IPS-18a (cell line): ENCODE data around the gene SGMS2.

Experiments
- H3K27ac ChIP-seq: one replicate; pipeline ENCODE4 v1.5.1; 2013; ENCODE audit warnings: low read length
- H3K27me3 ChIP-seq: one replicate; pipeline ENCODE4 v1.6.1; 2013; ENCODE audit warnings: mild to moderate bottlenecking, low read length; ENCODE audit not compliant: control insufficient read depth, insufficient read depth
- H3K36me3 ChIP-seq: one replicate; pipeline ENCODE4 v1.6.1; 2013; ENCODE audit warnings: low read depth, low read length; ENCODE audit not compliant: control insufficient read depth
- H3K4me1 ChIP-seq: one replicate; pipeline ENCODE4 v1.6.1; 2013; ENCODE audit warnings: low read depth, low read length; ENCODE audit not compliant: control insufficient read depth
- H3K4me3 ChIP-seq: one replicate; pipeline ENCODE4 v1.5.1; 2013; ENCODE audit warnings: low read length
- H3K9ac ChIP-seq: one replicate; pipeline ENCODE4 v1.6.1; 2013; ENCODE audit warnings: mild to moderate bottlenecking, low read length, moderate library complexity
- H3K9me3 ChIP-seq: one replicate; pipeline ENCODE4 v1.6.1; 2013; ENCODE audit warnings: low read depth, low read length; ENCODE audit not compliant: control insufficient read depth

SGMS2 gene

DNA sequence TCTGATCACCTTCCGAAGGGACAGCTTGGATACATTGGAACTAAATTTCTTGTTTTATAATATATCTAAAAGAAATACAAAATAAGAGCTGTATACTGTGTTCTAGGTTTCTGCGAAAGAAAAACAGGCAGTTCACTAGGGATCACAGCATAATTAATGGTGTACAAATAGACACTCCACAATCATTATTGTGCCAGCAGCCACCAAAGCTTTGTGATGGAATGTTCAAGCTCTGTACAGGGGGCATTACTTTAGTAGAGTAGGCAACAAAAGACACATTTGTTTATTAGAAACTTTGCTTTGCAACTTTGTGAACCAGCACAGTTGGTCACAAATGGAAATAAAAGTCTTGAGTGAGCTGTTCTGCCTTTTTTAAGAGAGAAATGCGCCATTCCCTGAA is 49.3 kb downstream of the SGMS2 start:
- Histone ChIP-seq H3K27ac (no peak overlapping the region), H3K27me3 (no peaks in the 10 kb centered on the region), H3K4me3 (no peak overlapping the region), H3K9ac (no peak overlapping the region), H3K36me3 (no peaks in the 10 kb centered on the region), H3K4me1 (no peaks in the 10 kb centered on the region), H3K9me3 (no peaks in the 10 kb centered on the region)

DNA sequence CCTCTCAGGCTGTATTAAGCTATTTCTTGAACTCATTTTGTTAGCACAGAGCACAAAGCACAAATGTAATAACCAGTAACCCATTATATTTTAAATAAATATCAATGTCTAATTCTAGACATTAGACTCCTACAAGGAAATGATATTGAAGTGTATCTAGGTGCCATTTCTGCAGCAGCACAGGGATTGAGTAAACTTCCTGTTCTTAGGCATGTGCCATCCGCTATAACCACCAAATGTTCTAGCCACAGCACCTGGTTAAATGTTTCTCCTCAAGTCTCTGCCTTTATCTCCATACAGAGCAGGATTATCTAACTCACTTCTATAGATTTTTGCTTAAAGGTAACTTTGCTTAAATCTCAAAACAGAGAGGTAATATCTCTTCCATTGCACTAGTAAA is 51.4 kb downstream of the SGMS2 start:
- H3K9me3 ChIP-seq: no peaks in the 10 kb centered on the region
- H3K27me3 ChIP-seq: no peaks in the 10 kb centered on the region
- H3K9ac ChIP-seq: no peak overlapping the region
- H3K4me1 ChIP-seq: no peaks in the 10 kb centered on the region
- H3K27ac ChIP-seq: no peak overlapping the region
- no peaks in the 10 kb centered on the region for H3K36me3 ChIP-seq
- H3K4me3 ChIP-seq: no peak overlapping the region

- Histone ChIP-seq H3K4me3 (no peak overlapping the region), H3K27me3 (no peaks in the 10 kb centered on the region), H3K9ac (no peak overlapping the region), H3K4me1 (no peaks in the 10 kb centered on the region), H3K36me3 (no peaks in the 10 kb centered on the region), H3K27ac (no peak overlapping the region), H3K9me3 (no peaks in the 10 kb centered on the region)
These were observed 52.6 kb downstream of the SGMS2 start for GRCh38 chr4:107877361-107877760.

DNA sequence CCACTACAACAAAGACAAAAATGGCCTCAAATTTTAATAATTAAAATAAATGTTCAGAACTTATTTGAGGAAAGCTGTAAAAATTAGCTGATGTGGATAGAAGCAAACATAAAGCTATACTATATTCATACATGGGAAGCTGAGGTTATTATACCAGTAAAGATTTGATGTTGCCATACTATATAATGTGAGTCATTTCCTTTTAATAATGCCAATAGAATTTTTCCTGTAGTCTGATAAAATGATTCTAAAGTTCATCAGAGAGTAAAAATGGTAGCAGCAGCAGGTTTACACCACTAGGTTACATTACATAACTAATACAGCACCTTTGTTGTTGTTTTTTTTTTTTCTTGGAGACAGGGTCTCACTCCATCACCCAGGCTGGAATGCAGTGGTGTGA is 61.1 kb downstream of the SGMS2 start:
- no peaks in the 10 kb centered on the region for H3K36me3 ChIP-seq
- no peak overlapping the region for H3K4me3 ChIP-seq
- H3K27me3 ChIP-seq: no peaks in the 10 kb centered on the region
- no peak overlapping the region for H3K27ac ChIP-seq
- peaks cover 4% of the 10 kb centered on the region for H3K4me1 ChIP-seq
- H3K9me3 ChIP-seq: peaks cover 41% of the 10 kb centered on the region
- H3K9ac ChIP-seq: no peak overlapping the region

DNA sequence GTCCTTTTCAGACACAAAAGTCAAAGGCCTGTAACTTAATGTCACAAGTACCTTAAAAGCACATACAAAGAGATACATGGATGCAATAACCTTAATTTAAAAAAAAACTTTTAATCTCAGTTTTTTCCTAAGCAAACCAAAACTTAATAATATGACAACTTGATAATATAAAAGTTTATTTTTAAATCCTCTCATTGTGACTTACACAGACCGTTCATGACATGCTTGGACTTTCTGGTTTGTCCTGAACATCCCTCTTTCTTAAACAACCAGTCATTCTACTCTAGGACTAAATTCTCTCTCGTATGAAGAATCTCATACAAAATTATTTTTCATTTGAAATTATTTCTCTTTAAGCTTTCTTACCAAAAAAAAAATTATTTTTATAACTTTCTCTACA is 63.5 kb downstream of the SGMS2 start:
- H3K9ac ChIP-seq: no peak overlapping the region
- no peaks in the 10 kb centered on the region for H3K36me3 ChIP-seq
- H3K27me3 ChIP-seq: no peaks in the 10 kb centered on the region
- no peak overlapping the region for H3K4me3 ChIP-seq
- peaks cover 41% of the 10 kb centered on the region for H3K9me3 ChIP-seq
- H3K4me1 ChIP-seq: peaks cover 14% of the 10 kb centered on the region
- no peak overlapping the region for H3K27ac ChIP-seq

- Histone ChIP-seq H3K9me3 (peaks cover 40% of the 10 kb centered on the region), H3K9ac (no peak overlapping the region), H3K4me1 (peaks cover 14% of the 10 kb centered on the region), H3K4me3 (no peak overlapping the region), H3K36me3 (no peaks in the 10 kb centered on the region), H3K27ac (no peak overlapping the region), H3K27me3 (no peaks in the 10 kb centered on the region)
These were observed 66.0 kb downstream of the SGMS2 start for GRCh38 chr4:107890779-107891178.

DNA sequence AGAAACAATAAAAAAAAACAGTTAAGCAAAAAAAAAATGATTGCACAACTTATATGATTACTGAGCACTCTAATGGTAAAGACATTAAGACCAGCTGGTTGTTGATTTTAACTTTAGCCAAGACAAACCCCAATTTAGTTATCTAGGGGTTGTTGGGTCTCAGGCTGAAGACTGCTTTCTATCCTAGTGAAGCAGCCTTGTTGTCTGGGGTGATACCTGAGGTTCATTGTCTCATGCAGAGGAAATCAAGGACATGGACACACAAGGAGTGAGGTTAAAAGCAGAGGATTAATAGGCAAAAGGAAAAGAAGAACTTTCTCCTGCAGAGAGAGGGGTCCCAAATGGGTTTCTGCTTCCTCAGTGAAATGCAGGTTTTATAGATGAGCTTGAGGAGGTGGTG is 66.6 kb downstream of the SGMS2 start:
- Histone ChIP-seq H3K27ac (no peak overlapping the region), H3K4me3 (no peak overlapping the region), H3K36me3 (no peaks in the 10 kb centered on the region), H3K4me1 (peaks cover 14% of the 10 kb centered on the region), H3K9me3 (peaks cover 35% of the 10 kb centered on the region), H3K27me3 (no peaks in the 10 kb centered on the region), H3K9ac (no peak overlapping the region)

DNA sequence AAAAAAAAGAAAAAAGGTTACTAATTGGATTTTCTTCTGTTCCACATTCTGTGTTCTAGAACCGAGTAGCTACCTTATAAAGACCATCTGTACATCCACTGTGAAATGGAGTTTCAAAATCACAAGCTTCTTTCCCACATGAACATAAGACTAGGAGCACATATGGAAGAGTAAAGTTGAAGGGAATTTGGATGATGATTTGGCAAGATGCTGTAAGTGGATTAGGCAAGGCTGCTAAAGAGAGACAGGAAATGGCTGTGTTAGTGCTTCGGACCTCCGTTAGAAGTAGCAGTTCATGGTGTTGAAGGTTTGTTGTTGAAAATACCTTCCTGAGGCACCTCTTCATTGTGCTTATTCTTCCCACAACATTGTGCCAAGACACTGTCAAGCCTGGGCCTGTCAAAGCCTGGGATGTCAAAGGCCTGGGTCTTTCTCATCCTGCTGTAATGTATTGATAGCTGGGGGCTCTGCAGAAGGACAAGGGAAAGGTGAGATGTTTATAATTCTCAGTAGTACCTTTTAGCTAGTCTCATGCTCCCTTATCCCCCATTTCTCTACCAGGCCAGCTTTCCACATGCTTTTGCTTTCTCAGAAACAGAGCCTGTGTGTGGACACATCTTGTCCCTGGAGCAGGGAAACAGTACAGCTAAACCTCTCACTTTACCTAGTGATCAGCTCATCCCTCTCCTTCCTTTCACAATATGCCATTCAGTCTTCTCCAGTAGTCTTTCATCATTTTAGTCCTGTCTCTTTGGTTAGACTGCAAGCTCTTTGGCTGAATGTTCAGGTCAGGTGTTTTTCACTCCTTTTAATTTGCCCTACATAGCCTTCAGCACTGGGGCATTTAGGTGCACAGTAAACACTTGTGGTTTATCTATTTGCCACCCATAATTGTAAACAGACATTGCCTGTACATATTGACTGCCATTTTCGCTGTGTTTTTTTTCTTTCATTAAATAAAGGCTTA is 68.7 kb downstream of the SGMS2 start:
- Histone ChIP-seq H3K9me3 (peaks cover 16% of the 10 kb centered on the region), H3K9ac (no peak overlapping the region), H3K27me3 (no peaks in the 10 kb centered on the region), H3K36me3 (no peaks in the 10 kb centered on the region), H3K4me3 (no peak overlapping the region), H3K27ac (no peak overlapping the region), H3K4me1 (peaks cover 14% of the 10 kb centered on the region)

DNA sequence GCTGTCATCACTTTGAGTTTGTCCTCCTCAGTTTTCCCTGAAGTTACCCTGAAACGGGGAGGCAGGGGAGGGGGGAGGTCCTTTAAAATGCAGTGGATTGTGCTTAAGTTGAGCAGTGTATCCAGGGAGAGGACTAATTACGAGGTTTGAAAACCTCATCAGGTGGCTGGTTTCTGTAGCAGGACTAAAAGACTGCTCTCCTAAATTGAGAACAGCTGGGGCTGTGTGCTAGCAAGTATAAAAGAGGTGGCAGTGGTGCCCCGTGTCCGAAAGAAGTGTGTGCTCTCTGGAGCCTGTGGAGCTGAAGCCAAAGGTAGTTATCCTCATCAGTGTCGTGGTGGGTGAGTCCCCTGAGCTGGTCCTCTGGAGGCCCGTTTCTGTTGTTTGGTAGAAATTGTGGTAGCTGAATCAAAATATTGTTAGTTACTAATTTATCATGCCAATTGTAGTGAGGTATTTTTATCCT is 69.4 kb downstream of the SGMS2 start:
- Histone ChIP-seq H3K4me1 (peaks cover 14% of the 10 kb centered on the region), H3K27ac (no peak overlapping the region), H3K27me3 (no peaks in the 10 kb centered on the region), H3K9ac (no peak overlapping the region), H3K9me3 (peaks cover 11% of the 10 kb centered on the region), H3K4me3 (no peak overlapping the region), H3K36me3 (no peaks in the 10 kb centered on the region)

DNA sequence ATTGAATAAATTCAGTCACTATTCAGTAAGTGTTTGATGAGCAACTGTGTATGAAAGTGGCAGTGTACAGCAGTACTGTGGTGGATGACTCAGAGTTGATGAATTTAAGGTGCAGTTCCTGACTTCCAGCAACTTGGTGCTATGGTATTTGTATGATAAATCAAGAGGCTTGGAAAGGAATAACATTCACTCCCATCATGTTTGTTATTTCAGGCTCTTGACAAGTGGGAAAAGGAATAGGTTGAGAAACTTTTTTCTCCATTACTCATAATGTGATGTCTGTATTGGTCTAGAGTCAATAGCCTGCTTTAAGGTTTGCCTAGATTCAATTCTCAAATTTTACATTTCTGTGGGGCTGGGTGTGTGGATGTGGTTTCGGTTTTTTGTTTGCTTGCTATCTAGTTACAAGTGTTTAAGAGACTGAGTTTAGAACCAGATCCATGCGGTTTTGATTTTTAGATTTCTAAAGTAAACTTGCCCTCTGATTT is 71.5 kb downstream of the SGMS2 start:
- Histone ChIP-seq H3K9ac (no peak overlapping the region), H3K27me3 (no peaks in the 10 kb centered on the region), H3K4me1 (peaks cover 8% of the 10 kb centered on the region), H3K9me3 (no peaks in the 10 kb centered on the region), H3K27ac (no peak overlapping the region), H3K4me3 (no peak overlapping the region), H3K36me3 (no peaks in the 10 kb centered on the region)

DNA sequence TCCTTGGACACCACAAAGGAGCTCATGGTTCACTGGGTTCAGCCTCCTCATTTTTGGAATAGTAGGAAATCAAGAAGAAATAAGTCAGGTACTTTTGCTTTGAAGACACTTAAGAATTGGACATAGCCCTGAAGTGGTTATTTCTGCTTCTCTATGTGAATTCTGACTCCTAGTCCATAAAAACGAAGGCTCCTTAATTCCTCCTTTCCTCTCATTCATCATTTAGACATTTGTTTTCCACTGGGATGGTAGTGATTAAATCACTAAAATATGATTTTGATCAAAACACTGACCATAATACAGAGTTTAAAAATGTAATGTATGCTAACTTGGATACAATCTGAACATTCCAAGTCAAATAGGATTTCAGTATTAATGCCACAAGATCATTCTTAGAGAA is 71.9 kb downstream of the SGMS2 start:
- no peak overlapping the region for H3K27ac ChIP-seq
- H3K9ac ChIP-seq: no peak overlapping the region
- no peaks in the 10 kb centered on the region for H3K36me3 ChIP-seq
- H3K4me3 ChIP-seq: no peak overlapping the region
- no peaks in the 10 kb centered on the region for H3K27me3 ChIP-seq
- peaks cover 3% of the 10 kb centered on the region for H3K4me1 ChIP-seq
- no peaks in the 10 kb centered on the region for H3K9me3 ChIP-seq

GRCh38 chr4:107897823-107898222 is 73.1 kb downstream of the SGMS2 start:
- H3K4me3 ChIP-seq: no peak overlapping the region
- H3K9me3 ChIP-seq: no peaks in the 10 kb centered on the region
- no peaks in the 10 kb centered on the region for H3K4me1 ChIP-seq
- no peak overlapping the region for H3K27ac ChIP-seq
- no peaks in the 10 kb centered on the region for H3K36me3 ChIP-seq
- no peaks in the 10 kb centered on the region for H3K27me3 ChIP-seq
- no peak overlapping the region for H3K9ac ChIP-seq
